SK-N-SH (cell line): ENCODE results near the gene PAWR. TPM values are rescaled to one million over a fixed set of nuclear protein-coding genes. Genes with fewer than 3 reads are reported as not detected.

Experiments
- CTCF ChIA-PET: fragments of 300-600, 350-600 bp; formaldehyde crosslinking; extraction: SDS; loops from one replicate; lab custom pipeline; 2021; lab: Yijun Ruan, JAX
- POLR2A ChIA-PET: fragments of 350-600 bp; sonication (Branson Sonifier 250); formaldehyde crosslinking; extraction: SDS; loops from one replicate; lab custom pipeline; 2020; ENCODE audit warnings: antibody characterized with exemption, inconsistent platforms; lab: Yijun Ruan, JAX
- DNase-seq: peaks from one replicate; pipeline ENCODE4 v3.0.0; 2012
- H2AFZ ChIP-seq: fragments of 200-600 bp; sonication (generic); 2 replicates; pipeline ENCODE4 v1.8.1; 2016; ENCODE audit warnings: antibody characterized with exemption, mild to moderate bottlenecking, low read depth
- H3F3A ChIP-seq: fragments of 200-600 bp; sonication (generic); replicated peaks from 2 replicates; pipeline ENCODE3; 2016; ENCODE audit warnings: antibody characterized with exemption, mild to moderate bottlenecking; ENCODE audit not compliant: insufficient read depth
- H3K27ac ChIP-seq, 2 experiments: fragments of 200-500 bp in 1 of 2; fragments of 200-600 bp in 1 of 2; sonication (Bioruptor generic) in 1 of 2; sonication (generic), shearing (Covaris generic) in 1 of 2; 2 replicates each; pipeline versions ENCODE4 v1.5.1 to v1.6.1; 2014 to 2016; ENCODE audit warnings: low read depth in 2 of 2, inconsistent platforms in 1 of 2, low read length in 1 of 2, mild to moderate bottlenecking in 1 of 2, mixed read lengths in 1 of 2
- H3K27me3 ChIP-seq: fragments of 200-600 bp; sonication (generic), shearing (Covaris generic); 2 replicates; pipeline ENCODE4 v1.6.1; 2016; ENCODE audit warnings: mixed run types; ENCODE audit not compliant: insufficient read depth
- H3K36me3 ChIP-seq, 2 experiments: fragments of 200-500 bp in 1 of 2; fragments of 200-600 bp in 1 of 2; sonication (Bioruptor generic) in 1 of 2; sonication (generic) in 1 of 2; replicated peaks in 1 of 2; 2 replicates each; pipeline versions ENCODE3 to v1.5.1; 2014 to 2016; ENCODE audit warnings: low read length in 1 of 2, mild to moderate bottlenecking in 1 of 2; ENCODE audit not compliant: insufficient read depth in 2 of 2, control insufficient read depth in 1 of 2
- H3K4me1 ChIP-seq, 2 experiments: fragments of 200-500 bp in 1 of 2; fragments of 200-600 bp in 1 of 2; sonication (Bioruptor generic) in 1 of 2; sonication (generic), shearing (Covaris generic) in 1 of 2; 2 replicates each; pipeline versions ENCODE4 v1.5.1 to v1.6.1; 2014 to 2016; ENCODE audit warnings: low read depth in 1 of 2, low read length in 1 of 2, mixed run types in 1 of 2; ENCODE audit not compliant: insufficient read depth in 2 of 2, control insufficient read depth in 1 of 2
- H3K4me2 ChIP-seq: fragments of 200-600 bp; sonication (generic), shearing (Covaris generic); 2 replicates; pipeline ENCODE4 v1.6.1; 2017; ENCODE audit warnings: mixed run types
- H3K4me3 ChIP-seq, 2 experiments: fragments of 200-500 bp in 1 of 2; fragments of 200-600 bp in 1 of 2; sonication (Bioruptor generic) in 1 of 2; sonication (generic), shearing (Covaris generic) in 1 of 2; 2 replicates each; pipeline versions ENCODE4 v1.5.1 to v1.8.1; 2014 to 2016; ENCODE audit warnings: low read depth in 2 of 2, inconsistent platforms in 1 of 2, low read length in 1 of 2, mild to moderate bottlenecking in 1 of 2, mixed read lengths in 1 of 2, moderate library complexity in 1 of 2
- H3K79me2 ChIP-seq: fragments of 200-600 bp; sonication (generic); 2 replicates; pipeline ENCODE4 v1.8.1; 2017; ENCODE audit warnings: mild to moderate bottlenecking; ENCODE audit not compliant: insufficient read depth
- H3K9ac ChIP-seq: fragments of 200-600 bp; sonication (generic); 2 replicates; pipeline ENCODE4 v1.6.1; 2017; ENCODE audit warnings: mixed run types
- H3K9me2 ChIP-seq: fragments of 200-600 bp; sonication (generic); 2 replicates; pipeline ENCODE4 v1.6.1; 2017; ENCODE audit warnings: mixed run types
- H3K9me3 ChIP-seq: fragments of 200-600 bp; sonication (generic); 2 replicates; pipeline ENCODE4 v1.6.1; 2017; ENCODE audit warnings: mixed run types, mild to moderate bottlenecking, moderate library complexity
- H4K20me1 ChIP-seq: fragments of 200-600 bp; sonication (generic); 2 replicates; pipeline ENCODE4 v1.6.1; 2017; ENCODE audit warnings: mild to moderate bottlenecking, mixed run types; ENCODE audit not compliant: insufficient read depth
- CTCF ChIP-seq: fragments of 200-600 bp; sonication (generic); IDR thresholded peaks from 2 replicates; pipeline ENCODE4 v1.6.1; 2017; ENCODE audit warnings: antibody characterized with exemption, mild to moderate bottlenecking, moderate library complexity
- EZH2phosphoT487 ChIP-seq: fragments of 200-600 bp; sonication (generic); IDR thresholded peaks from 2 replicates; pipeline ENCODE4 v1.6.1; 2017; ENCODE audit warnings: low read depth, mixed run types, mild to moderate bottlenecking, antibody characterized with exemption, moderate library complexity, borderline replicate concordance
- FOSL2 ChIP-seq: IDR thresholded peaks from 2 replicates; pipeline ENCODE4 v1.4.0; 2012; ENCODE audit warnings: low read depth, mild to moderate bottlenecking, moderate library complexity, borderline replicate concordance
- FOXJ3 ChIP-seq: sonication (generic); formaldehyde crosslinking; IDR thresholded peaks from 2 replicates; pipeline ENCODE4 v1.5.1; 2020; ENCODE audit warnings: mild to moderate bottlenecking, missing genetic modification reagents
- IRF3 ChIP-seq: fragments of 150-350 bp; IDR thresholded peaks from 2 replicates; pipeline ENCODE4 v1.6.1; 2016; ENCODE audit warnings: mild to moderate bottlenecking, low read depth, low read length
- MEF2A ChIP-seq: IDR thresholded peaks from 2 replicates; pipeline ENCODE4 v1.4.0; 2012; ENCODE audit warnings: low read depth, borderline replicate concordance
- PBX3 ChIP-seq: IDR thresholded peaks from 2 replicates; pipeline ENCODE4; 2012
- POLR2AphosphoS5 ChIP-seq: IDR thresholded peaks from 2 replicates; pipeline ENCODE4 v1.6.1; 2012; ENCODE audit warnings: low read depth, low read length
- REST ChIP-seq: IDR thresholded peaks from 2 replicates; pipeline ENCODE4 v1.6.1; 2012; ENCODE audit warnings: mild to moderate bottlenecking, low read depth, low read length, moderate library complexity
- RFX5 ChIP-seq: IDR thresholded peaks from 2 replicates; pipeline ENCODE4 v1.6.1; 2012; ENCODE audit warnings: mild to moderate bottlenecking, improper control_type of control experiment, low read length
- RXRA ChIP-seq: IDR thresholded peaks from 2 replicates; pipeline ENCODE4 v1.4.0; 2012; ENCODE audit warnings: low read depth, mild to moderate bottlenecking, borderline replicate concordance
- TAF1 ChIP-seq: IDR thresholded peaks from 2 replicates; pipeline ENCODE4 v1.6.1; 2012; ENCODE audit warnings: low read depth, mild to moderate bottlenecking, low read length, moderate library complexity, borderline replicate concordance
- TEAD4 ChIP-seq: IDR thresholded peaks from 2 replicates; pipeline ENCODE4 v1.4.0; 2012; ENCODE audit warnings: mild to moderate bottlenecking, borderline replicate concordance; ENCODE audit not compliant: insufficient read depth
- YY1 ChIP-seq: IDR thresholded peaks from 2 replicates; pipeline ENCODE4 v1.4.0; 2012; ENCODE audit warnings: low read depth, mild to moderate bottlenecking
- ZBTB33 ChIP-seq: IDR thresholded peaks from 2 replicates; pipeline ENCODE4 v1.4.0; 2012; ENCODE audit warnings: low read depth, borderline replicate concordance
- WGBS: methylation state at CpG from one replicate; pipeline ENCODE4 v1.1.6; 2017; ENCODE audit warnings: low lambda C conversion rate; 5-methylcytosine and 5-hydroxymethylcytosine counted together
- polyA plus RNA-seq, 3 experiments: library from polyadenylated mRNA; depleted of rRNA; stranded (reverse); fragments of >200 nt; gene quantifications; 2 replicates each; pipeline ENCODE4 v1.2.3, GENCODE V29; 2012
- TF ChIP-seq, protein P1 (sequence below): IDR thresholded peaks from 2 replicates; pipeline ENCODE4 v1.4.0; 2012; ENCODE audit warnings: low read depth, borderline replicate concordance

The PAWR gene
- polyA plus RNA-seq, 1 of the 3 experiments (the other 2 are of a cell fraction) = 1.8 TPM

DNA sequence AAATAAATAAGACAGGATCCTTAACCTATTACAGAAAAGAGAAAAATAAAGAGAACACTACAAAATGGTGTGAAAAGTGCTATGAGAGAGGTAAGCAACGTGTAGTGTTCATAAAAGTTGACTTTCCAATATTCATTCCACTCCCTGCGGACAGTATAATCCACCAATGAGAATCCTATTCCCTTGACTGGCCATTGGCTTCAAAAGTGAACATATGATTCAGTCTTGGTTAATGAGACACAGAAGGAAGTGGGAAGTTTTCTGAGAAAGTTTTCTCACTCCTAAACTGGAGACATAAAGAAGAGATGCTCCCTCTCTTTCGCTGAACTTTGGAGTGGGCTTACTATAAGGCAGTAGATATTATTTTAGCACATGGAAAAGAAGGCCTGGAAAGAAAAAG is 153.1 kb downstream of the PAWR start:
- Histone ChIP-seq H3K9ac (no peak overlapping the region), H4K20me1 (no peaks in the 10 kb centered on the region), H3K4me3 (no peak overlapping the region), H3K4me2 (no peak overlapping the region), H3K27me3 (no peaks in the 10 kb centered on the region), H3K27ac (no peak overlapping the region), H3F3A (no peaks in the 10 kb centered on the region), H3K79me2 (no peaks in the 10 kb centered on the region), H2AFZ (no peak overlapping the region), H3K36me3 (no peaks in the 10 kb centered on the region), H3K9me2 (no peaks in the 10 kb centered on the region), H3K4me1 (no peaks in the 10 kb centered on the region), H3K9me3 (no peaks in the 10 kb centered on the region)
- 40% methylated on average over 3 of the region's 3 CpGs for WGBS
- ChIA-PET CTCF (interaction anchor here (1.7 to 2.1 kb wide), 2 partner anchors 10 to 11 kb away, joined by 5 to 7 read pairs; no protein-coding TSS in a partner anchor), POLR2A (no interaction called here)
- TF ChIP-seq MEF2A (no peak), FOXJ3 (CRISPR knock-in tag) (no peak), TAF1 (no peak), REST (no peak), ZBTB33 (no peak), YY1 (no peak), CTCF (no peak), RFX5 (no peak)
- DNase-seq = no peak

DNA sequence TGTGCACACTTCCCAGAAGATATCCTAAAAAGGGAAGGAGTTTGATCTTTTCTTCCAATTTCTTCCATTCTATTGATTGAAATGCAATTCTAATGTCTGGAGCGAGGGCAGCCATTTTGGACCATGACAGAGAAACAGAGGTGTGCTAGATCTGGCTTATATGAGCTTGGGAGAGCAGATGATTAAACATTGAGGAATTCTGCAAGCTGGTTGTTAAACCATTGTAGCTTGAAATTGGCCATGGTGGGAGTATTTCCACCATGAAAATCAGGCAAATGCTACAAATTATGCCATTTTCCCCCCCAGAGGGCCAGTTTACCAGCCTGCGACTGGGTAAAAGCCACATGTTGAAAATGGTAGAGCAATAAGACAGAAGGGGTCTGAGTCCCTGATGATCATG is 155.0 kb downstream of the PAWR start:
- POLR2A ChIA-PET = no interaction called here
- no peak for TF ChIP-seq EZH2phosphoT487
- TF ChIP-seq YY1 = no peak
- TF ChIP-seq IRF3 = no peak
- TF ChIP-seq TEAD4 = no peak
- TF ChIP-seq RXRA = no peak
- no peak for TF ChIP-seq FOSL2
- no peak for TF ChIP-seq PBX3
- no peak for TF ChIP-seq TAF1
- TF ChIP-seq POLR2AphosphoS5 = no peak
- TF ChIP-seq, protein P1, sequence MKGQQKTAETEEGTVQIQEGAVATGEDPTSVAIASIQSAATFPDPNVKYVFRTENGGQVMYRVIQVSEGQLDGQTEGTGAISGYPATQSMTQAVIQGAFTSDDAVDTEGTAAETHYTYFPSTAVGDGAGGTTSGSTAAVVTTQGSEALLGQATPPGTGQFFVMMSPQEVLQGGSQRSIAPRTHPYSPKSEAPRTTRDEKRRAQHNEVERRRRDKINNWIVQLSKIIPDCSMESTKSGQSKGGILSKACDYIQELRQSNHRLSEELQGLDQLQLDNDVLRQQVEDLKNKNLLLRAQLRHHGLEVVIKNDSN = no peak

More for the DNA sequence above, 155.0 kb downstream of the PAWR start:
- Histone ChIP-seq H3K79me2 (no peaks in the 10 kb centered on the region), H3K27me3 (no peaks in the 10 kb centered on the region), H3K4me1 (no peaks in the 10 kb centered on the region), H3K36me3 (no peaks in the 10 kb centered on the region), H4K20me1 (no peaks in the 10 kb centered on the region), H3K9ac (no peak overlapping the region), H3K27ac (no peak overlapping the region), H3K4me2 (no peak overlapping the region), H3K9me3 (no peaks in the 10 kb centered on the region), H3K4me3 (no peak overlapping the region), H2AFZ (no peak overlapping the region), H3F3A (no peaks in the 10 kb centered on the region), H3K9me2 (no peaks in the 10 kb centered on the region)
- DNase-seq = no peak
- 56% methylated on average over 2 of the region's 2 CpGs for WGBS
- CTCF ChIA-PET = interaction anchor here (0.7 to 2.1 kb wide), 3 partner anchors 12 to 492 kb away, joined by 3 to 7 read pairs (median 4); no protein-coding TSS in a partner anchor
